HG03108 (cell line): ENCODE measurements around the gene OSBPL3.

Source experiments
- ATAC-seq: cut with Tn5 transposase; IDR thresholded peaks from one replicate; pipeline ENCODE4 v1.9.1; 2021; ENCODE audit warnings: moderate library complexity; ENCODE audit not compliant: unreplicated experiment

Gene OSBPL3

GRCh38 chr7:24833549-24833948 is 146.4 kb downstream of the OSBPL3 start:
- no peak for ATAC-seq

DNA sequence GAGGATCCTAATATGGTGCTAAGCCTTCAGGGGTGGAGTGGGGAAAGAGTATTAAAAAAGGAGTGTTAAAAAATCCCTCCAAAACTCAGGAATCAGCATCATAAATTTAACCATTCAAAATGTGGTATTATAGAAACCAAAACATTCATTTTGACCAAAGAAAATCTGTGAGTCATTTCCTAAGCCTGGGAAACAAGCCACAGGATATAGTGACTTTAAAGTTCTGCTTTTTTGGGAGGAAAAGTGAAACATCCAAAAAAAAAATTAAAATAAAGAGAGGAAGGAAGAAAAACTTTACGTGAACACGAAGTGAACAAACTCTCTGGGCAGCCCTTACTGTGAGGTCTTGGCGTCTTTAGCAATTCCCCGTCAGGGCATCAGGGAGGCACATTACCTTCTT is 148.7 kb downstream of the OSBPL3 start:
- ATAC-seq, result no peak

DNA sequence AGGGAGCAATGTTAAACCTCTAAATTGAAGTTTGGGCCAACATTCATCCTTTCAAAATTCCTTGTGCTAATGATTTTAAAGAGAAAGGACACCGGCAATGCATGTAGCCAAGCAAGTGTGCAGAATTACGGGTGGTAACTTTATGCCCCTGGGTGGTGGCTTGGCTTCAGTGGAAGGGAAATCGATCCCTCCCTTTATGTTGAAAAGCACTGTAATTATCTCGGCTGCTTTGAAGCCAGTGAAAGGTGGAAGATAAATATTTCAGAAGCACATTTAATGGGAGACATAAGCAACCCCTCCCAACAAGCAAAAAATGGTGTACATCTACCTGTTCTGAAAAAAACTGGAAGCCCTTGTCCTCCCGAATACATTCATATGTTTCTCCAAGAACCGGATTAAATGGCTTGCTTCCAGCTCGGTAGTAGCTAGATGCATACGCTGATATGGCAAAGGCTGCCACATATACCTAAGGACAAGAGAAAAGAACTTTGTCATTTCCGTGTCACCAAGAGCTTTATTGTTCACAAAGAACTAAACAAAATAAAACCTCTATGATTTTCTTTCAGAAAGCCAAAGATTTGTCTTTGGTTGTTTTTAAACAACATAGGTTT is 149.4 kb downstream of the OSBPL3 start:
- ATAC-seq, result no peak

DNA sequence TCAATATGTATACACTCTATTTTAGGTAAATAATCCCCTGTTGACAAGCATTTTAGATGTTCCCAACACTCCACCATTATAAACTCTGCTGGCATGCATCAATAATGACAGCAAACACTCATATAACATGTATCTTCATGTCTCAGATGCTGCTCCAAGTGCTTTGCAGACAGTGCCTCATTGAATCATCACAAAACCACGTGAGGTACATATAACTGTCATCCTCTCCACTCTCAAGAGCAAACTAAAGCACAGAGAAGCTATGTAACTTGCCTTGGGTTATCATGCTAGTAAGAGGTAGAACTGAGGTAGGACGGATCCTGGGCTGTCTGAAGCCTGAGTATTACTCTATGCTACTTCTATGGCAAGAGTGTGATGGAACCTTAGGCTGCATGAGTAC is 150.2 kb downstream of the OSBPL3 start:
- ATAC-seq, result no peak

- ATAC-seq, result no peak
These were observed 150.9 kb downstream of the OSBPL3 start for GRCh38 chr7:24828891-24829661.

DNA sequence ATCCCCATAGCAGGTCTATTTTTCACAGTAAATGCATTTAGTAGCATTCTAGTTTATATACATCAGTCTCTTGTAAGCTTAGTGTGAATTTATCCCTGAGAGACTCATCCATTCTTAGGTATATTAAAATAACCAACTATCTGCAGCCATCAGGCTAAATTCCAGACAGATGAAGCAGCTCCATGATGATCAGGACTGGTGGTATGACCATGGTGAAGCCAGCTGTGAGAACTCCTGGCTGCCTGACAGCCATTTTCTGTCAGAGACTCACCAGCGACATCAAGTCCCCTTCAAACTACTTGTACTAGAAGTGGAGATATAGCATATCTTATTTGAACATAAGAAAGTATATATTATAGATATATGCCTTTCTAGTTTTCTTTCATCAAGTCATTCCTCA is 152.4 kb downstream of the OSBPL3 start:
- ATAC-seq, result no peak

GRCh38 chr7:24827027-24827426 is 153.0 kb downstream of the OSBPL3 start:
- ATAC-seq, result no peak

- no peak for ATAC-seq
These were observed 153.3 kb downstream of the OSBPL3 start for GRCh38 chr7:24826662-24827020.

DNA sequence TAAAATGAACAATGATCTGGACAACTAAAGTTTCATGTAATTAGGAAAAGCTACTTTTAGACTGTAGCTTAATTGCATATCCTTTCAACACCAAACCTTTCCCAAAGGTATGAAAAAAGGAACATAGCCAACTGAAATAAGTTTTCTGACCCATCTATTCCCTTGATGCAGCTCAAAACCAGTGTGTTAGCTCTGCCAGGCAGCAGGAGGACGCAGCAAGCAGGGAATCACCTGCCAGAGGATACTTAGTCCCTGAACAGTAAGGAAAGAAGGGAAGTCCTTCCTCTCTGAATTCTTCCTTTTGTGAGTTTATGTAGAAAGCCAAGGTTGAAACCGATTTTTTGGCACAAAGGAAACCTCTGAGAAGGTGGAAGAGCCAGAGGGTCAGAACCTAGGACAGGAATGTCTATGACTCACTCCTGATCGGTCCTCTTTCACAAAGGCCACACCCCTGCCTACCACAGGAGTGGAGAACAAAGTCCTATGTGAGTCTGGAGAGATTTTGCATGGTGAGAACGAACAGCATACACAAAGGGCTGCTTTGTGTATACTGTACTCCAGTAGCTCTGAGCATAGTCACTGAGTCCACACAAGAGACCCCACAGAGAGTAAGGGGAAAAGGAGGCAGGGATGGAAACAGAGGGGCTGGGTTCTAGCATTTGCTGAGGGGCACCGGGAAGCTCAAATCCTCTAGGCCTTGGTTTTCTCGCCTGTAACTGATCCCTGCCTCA is 153.9 kb downstream of the OSBPL3 start:
- no peak for ATAC-seq

DNA sequence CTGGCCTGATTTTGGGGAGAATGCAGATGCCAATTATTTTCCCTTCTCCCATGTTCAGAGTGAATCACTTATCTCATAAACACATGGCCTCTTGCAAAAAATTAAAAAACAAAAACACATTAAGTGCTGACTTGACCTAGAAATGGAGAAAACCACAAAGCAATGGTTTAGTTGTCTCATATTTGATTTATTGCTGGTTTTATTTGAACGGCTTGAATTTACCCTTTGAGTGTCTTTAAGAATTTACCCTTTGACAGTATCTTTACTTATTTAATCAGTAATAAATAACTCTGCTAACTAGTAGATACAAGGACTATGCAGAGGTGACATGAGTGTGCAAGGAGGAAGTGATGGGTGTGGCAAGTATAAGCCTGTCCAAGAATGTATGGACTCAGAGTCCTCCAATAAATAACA is 154.6 kb downstream of the OSBPL3 start:
- ATAC-seq, result no peak

DNA sequence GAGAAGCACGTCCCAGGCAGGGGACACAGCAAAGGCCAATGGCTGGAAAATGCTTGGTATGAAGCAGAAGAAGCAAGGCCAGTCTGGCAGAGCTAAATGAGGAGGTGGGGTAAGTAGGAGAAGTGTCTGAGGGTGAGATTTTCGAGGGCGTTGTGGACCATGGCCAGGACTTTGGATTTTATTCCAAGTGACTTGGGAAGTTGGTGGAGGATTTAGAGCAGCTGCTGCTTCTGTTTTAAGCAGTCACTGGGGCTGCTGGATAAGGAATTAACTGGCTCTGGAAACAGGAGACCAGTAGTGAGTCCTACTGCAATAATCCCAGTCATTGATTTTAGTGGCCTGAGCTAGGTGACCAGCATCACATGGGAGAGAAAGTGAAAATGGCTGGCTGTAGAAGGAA is 155.1 kb downstream of the OSBPL3 start:
- no peak for ATAC-seq

GRCh38 chr7:24824400-24824799 is 155.6 kb downstream of the OSBPL3 start:
- ATAC-seq, result no peak

DNA sequence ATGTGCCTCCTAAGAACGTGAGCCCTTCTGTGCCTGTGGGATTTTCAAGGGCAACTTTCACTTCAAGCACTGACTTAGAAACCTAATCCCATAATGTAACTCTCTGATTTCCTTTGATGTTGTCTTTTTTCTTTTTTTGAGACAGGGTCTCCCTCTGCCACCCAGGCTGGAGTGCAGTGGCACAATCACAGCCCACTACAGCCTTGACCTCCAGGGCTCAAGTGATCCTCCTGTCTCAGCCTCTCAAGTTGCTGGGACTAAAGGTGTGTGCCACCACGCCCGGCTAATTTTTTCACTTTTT is 158.3 kb downstream of the OSBPL3 start:
- ATAC-seq, result no peak

DNA sequence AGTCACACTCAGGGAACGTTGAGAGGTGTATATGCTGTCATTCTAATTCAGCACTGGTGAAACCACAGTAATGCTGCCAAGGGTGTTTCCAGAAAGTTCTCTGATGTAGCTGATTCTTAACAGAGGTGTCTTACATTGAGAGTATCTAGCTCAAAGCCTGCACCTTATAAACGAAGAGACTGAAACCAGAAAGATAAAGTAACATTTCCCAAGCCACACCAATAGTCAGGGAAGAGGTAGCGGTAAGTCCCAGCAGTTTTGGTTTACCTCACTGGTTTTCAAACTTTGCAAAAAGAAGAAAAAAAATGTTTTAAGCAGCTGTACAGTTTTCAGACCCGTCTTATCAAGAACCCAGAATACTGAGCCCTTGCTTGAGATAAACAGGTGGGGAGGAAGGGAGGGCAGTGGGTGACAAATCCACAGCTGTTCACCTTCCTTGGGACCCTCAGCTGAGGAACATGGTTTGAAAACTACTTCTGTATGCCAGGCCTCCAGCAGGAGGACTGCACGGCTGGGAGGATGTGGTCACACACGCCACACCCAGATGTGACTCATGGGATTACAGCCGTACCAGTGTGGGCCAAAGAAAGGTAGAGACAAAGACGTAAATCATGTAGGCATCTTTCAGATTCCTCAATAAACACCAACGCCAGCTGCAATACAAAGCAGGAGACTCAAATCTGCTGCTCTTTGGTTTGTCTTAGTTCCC is 158.8 kb downstream of the OSBPL3 start:
- peak; percentile 78 for ATAC-seq

GRCh38 chr7:24820730-24821044 is 159.3 kb downstream of the OSBPL3 start:
- no peak for ATAC-seq

DNA sequence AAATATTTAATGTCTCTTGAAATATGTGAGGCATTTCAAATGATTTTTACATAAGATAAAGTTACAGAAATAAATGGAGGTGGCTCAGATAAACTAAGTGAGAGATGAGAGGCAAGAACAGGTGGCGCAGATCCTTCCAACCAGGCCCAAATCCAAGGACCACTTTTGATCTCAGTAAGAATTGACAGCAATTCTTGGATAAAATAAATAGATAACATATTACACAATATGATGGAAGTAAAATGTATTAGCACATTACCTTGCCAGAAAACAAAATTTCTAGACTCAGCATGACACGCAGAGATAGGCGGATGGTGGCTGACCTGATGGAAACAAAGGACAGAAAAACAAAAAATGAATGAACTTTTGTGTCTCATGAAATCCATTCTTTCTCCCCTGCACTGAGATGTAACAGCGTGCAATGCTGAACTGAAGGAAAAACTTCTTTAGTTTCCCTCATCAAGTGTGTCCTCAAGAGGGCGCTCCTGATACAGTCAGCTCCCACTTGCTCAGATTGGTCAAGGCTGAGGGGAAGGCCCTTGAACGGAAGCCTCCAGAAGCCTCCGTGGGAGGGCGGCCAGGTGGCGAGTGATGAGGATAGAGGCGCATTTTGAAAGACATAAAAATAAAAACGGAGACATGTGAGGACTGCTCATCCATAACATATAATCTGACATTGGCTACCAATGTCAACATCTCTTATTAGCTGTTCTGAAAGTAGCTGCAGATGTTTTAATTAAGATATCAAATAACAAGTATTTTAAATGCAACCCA is 159.9 kb downstream of the OSBPL3 start:
- peak; percentile 60 for ATAC-seq

GRCh38 chr7:24817339-24817738 is 162.6 kb downstream of the OSBPL3 start:
- no peak for ATAC-seq

GRCh38 chr7:24816868-24817267 is 163.1 kb downstream of the OSBPL3 start:
- ATAC-seq, result no peak

- no peak for ATAC-seq
These were observed 167.6 kb downstream of the OSBPL3 start for GRCh38 chr7:24812305-24812945.

GRCh38 chr7:24808518-24808917 is 171.5 kb downstream of the OSBPL3 start:
- ATAC-seq, result no peak

DNA sequence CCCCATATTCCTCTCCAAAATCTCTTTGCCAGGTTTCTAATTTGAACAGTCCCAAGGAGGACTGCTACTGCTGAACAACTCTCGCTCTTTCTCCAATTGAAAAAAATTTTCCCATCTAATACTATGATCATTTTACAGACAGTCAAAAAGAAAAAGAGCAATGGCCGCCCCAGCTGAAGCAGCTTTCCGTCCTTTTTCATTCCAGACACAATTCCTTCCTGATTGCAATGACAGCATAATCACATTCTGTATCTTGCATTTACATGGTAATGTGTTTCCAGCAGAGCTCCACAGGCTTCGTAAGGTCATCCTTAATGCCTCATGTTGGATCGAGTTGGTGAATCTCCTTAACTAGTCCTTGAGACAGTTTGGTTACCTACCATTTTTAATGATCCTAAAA is 177.7 kb downstream of the OSBPL3 start:
- no peak for ATAC-seq
